Pancreas (tissue), 10 donors: ENCODE results near the gene PRKCD. TPM values are rescaled to one million over a fixed set of nuclear protein-coding genes. Genes with fewer than 3 reads are reported as not detected.

Experiments used
- ATAC-seq, 4 donors: fragments of 200-7000 bp; cut with Tn5 transposase; one replicate each; pipeline versions ENCODE4 v1.8.0 to v1.9.1; 2020; ENCODE audit warnings: mild to moderate bottlenecking in 4 of 4, moderate library complexity in 4 of 4
- DNase-seq, 6 donors: peaks; one replicate each; pipeline ENCODE4 v3.0.0-alpha.2; 2020
- FAIRE-seq: peaks from 2 replicates; lab custom pipeline; 2012; peaks lifted over from hg19 to GRCh38; lab: Jason Lieb, UNC
- H3K27ac ChIP-seq, 4 donors: fragments of 200-600 bp; sonication (generic); 1 replicate in 3 of 4; 2 replicates in 1 of 4; pipeline versions ENCODE4 v1.5.0 to v1.8.0; 2020
- H3K27me3 ChIP-seq, 4 donors: fragments of 200-600 bp; one replicate each; pipeline ENCODE4 v1.8.0; 2021
- H3K36me3 ChIP-seq, 3 donors: fragments of 200-600 bp; sonication (generic) in 1 of 3; one replicate each; pipeline versions ENCODE4 v1.5.0 to v1.8.0; 2020 to 2021
- H3K4me1 ChIP-seq, 3 donors: fragments of 200-600 bp; one replicate each; pipeline ENCODE4 v1.8.0; 2021
- H3K4me3 ChIP-seq, 4 donors: fragments of 200-600 bp; sonication (generic) in 2 of 4; one replicate each; pipeline versions ENCODE4 v1.5.0 to v1.8.0; 2020 to 2021
- H3K9me3 ChIP-seq, 4 donors: fragments of 200-600 bp; one replicate each; pipeline ENCODE4 v1.8.0; 2021
- WGBS, 2 donors: extraction: QIAGEN DNeasy Blood & Tissue Kit; methylation state at CpG; one replicate each; pipeline ENCODE4 v1.1.7; 2013; 5-methylcytosine and 5-hydroxymethylcytosine counted together
- intact Hi-C, 3 donors: fragments of 100-400 bp; cut with DNase I; formaldehyde crosslinking; loops; one replicate each; pipeline versions ENCODE4 v1.11.1 to v1.14.2; 2022
- polyA plus RNA-seq, 2 donors: library from polyadenylated mRNA; stranded (reverse); fragments of 200-250 nt; gene quantifications; one replicate each; pipeline ENCODE4 v1.2.3, GENCODE V29; 2013
- total RNA-seq, 6 donors: library from RNA; stranded (reverse); fragmentation: NEBNext Ultra II Directional in 4 of 6; extraction: Animal tissue kit (Norgen Biotek cat#: 25700) in 4 of 6; gene quantifications; one replicate each; pipeline versions ENCODE4 v1.2.1 to v1.2.4, GENCODE V29; 2021 to 2023
- TF ChIP-seq, protein P1 (sequence below), 4 donors: fragments of 200-600 bp; sonication (generic) in 3 of 4; IDR thresholded peaks; one replicate each; pipeline versions ENCODE4 v1.5.0 to v1.8.0; 2021; ENCODE audit warnings: antibody characterized with exemption in 4 of 4
- donor health status: healthy with polysubstance abuse.
- donor health status: DM: no; HTN: no; CAD: no; lungs with moderate emphysema.
- donor health status: DM: no; HTN: no; CAD: no.
- donor health status: control.
- donor health status: control.
- donor health status: Bipolar disorder and iron deficiency.
- donor health status: DM: yes; HTN: yes; CAD: no.
- donor health status: DM: no; HTN: no; CAD: no.
- donor health status: DM: no; HTN: no; CAD: no.
- donor health status: DM: yes; HTN: yes; CAD: no.

The PRKCD gene
- total and polyA plus RNA-seq, 8 donors, result 10.7 to 32.5 (median 14.6) TPM

DNA sequence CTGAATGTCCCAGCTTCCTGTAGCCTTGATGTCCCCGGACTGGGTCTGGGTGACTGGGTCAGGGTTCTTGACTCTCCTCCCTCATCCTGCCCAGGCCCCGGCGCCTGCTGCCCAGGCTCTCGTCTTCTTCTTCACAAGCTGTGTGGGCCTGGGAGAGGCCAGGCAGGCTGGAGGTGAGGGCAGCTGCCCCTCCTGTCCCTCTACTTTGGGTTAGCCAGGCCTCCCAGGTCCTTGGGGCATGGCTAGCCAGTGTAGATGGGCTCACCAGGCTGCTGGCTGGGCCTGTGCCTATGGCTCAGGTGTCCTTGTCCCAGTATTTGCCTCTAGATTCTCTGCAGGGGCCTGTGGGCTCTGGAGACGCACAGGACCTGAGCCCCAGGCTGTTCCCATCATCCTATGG is 63.0 kb downstream of the PRKCD start:
- no peaks in the 10 kb centered on the region for H3K9me3 ChIP-seq
- H3K4me3 ChIP-seq, result no peak overlapping the region
- ATAC-seq, result no peak
- intact Hi-C loops, result no loop called here
- no peaks in the 10 kb centered on the region for H3K27me3 ChIP-seq
- whole genome bisulfite sequencing, 2 donors, result 84 to 90% methylated on average over 5 of the region's 5 CpGs
- H3K27ac ChIP-seq, result no peak overlapping the region
- H3K4me1 ChIP-seq, result no peaks in the 10 kb centered on the region
- DNase-seq, result peak in 1 of 6 donors; percentile 48
- H3K36me3 ChIP-seq, result peaks cover 9 to 53% (median 44%) of the 10 kb centered on the region in 3 donors
- no peak for FAIRE-seq
- TF ChIP-seq, protein P1, sequence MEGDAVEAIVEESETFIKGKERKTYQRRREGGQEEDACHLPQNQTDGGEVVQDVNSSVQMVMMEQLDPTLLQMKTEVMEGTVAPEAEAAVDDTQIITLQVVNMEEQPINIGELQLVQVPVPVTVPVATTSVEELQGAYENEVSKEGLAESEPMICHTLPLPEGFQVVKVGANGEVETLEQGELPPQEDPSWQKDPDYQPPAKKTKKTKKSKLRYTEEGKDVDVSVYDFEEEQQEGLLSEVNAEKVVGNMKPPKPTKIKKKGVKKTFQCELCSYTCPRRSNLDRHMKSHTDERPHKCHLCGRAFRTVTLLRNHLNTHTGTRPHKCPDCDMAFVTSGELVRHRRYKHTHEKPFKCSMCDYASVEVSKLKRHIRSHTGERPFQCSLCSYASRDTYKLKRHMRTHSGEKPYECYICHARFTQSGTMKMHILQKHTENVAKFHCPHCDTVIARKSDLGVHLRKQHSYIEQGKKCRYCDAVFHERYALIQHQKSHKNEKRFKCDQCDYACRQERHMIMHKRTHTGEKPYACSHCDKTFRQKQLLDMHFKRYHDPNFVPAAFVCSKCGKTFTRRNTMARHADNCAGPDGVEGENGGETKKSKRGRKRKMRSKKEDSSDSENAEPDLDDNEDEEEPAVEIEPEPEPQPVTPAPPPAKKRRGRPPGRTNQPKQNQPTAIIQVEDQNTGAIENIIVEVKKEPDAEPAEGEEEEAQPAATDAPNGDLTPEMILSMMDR (IDR thresholded peaks at IDR 0.05), result no peak

DNA sequence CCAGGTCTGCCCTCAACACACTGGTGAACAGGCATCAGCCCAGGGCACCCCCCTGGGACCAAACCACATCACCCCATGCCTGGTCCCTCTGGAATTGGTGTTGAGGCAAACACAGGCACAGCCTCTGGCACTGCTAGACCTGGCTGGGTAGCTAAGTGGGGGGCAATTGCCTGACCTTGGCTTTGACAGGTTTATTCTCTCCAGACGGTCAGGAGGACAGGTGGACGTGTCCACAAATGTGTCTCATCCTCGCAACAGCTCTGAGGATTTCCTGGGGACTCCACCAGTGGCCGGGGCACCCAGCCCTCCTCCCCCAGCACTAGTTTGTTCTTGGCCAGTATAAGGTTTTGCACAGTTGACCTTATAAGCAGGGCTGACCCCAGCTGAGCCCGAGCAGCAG is 63.5 kb downstream of the PRKCD start:
- H3K9me3 ChIP-seq, result no peaks in the 10 kb centered on the region
- 72 to 79% methylated on average over 5 of the region's 5 CpGs for WGBS, 2 donors
- no peaks in the 10 kb centered on the region for H3K27me3 ChIP-seq
- intact Hi-C loops, result no loop called here
- TF ChIP-seq, protein P1 (IDR thresholded peaks at IDR 0.05), result no peak
- FAIRE-seq (no peak), DNase-seq (no peak), ATAC-seq (no peak)
- no peak overlapping the region for H3K4me3 ChIP-seq
- H3K36me3 ChIP-seq, result peaks cover 9 to 58% (median 49%) of the 10 kb centered on the region in 3 donors
- no peak overlapping the region for H3K27ac ChIP-seq
- no peaks in the 10 kb centered on the region for H3K4me1 ChIP-seq

DNA sequence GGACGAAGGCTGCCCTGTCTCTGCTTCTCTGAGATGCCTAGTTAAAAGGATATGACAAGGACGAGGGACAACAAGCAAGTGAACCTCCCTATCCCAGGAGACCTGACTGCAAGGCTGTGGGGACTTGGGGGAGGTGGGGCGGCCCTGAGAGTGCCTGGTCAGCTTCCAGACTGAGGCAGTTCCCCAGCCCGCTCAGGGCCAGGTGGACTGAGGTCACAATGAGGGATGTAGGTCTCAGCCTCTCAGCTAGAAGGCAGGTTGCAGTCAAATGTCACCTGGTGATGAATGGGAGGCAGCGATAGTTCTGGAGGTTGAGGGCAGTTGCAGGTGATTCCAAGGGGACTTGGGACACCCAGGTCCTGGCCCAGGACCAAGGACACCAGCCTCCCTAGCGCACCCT is 64.2 kb downstream of the PRKCD start:
- 78 to 84% methylated on average over 6 of the region's 6 CpGs for WGBS, 2 donors
- TF ChIP-seq, protein P1 (IDR thresholded peaks at IDR 0.05), result no peak
- Histone ChIP-seq H3K4me3 (no peak overlapping the region), H3K27ac (no peak overlapping the region), H3K36me3 (peaks cover 9 to 64% (median 55%) of the 10 kb centered on the region in 3 donors), H3K4me1 (no peaks in the 10 kb centered on the region), H3K9me3 (no peaks in the 10 kb centered on the region), H3K27me3 (no peaks in the 10 kb centered on the region)
- DNase-seq (no peak), ATAC-seq (no peak), FAIRE-seq (no peak)
- intact Hi-C loops, result no loop called here

DNA sequence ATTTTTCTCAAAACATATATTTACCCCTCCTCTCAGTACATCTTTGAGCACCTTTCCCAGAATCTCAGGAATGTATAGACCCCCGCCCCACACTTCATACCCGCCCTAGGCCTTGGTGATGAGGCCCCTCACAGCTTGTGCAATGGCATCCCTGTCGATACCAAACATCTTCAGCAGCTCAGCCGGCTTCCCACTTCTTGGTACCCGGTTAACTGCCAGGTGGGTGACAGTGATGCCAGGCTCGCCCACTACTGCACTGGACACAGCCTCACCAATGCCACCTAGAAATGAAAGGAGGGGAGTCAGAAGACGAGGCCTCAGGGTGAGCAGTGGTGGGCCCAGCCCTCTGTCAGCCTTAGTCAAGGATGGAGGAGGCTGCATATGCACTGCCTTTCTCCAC is 64.6 kb downstream of the PRKCD start:
- Histone ChIP-seq H3K4me1 (no peaks in the 10 kb centered on the region), H3K27me3 (no peaks in the 10 kb centered on the region), H3K36me3 (peaks cover 9 to 68% (median 56%) of the 10 kb centered on the region in 3 donors), H3K27ac (no peak overlapping the region), H3K4me3 (no peak overlapping the region), H3K9me3 (no peaks in the 10 kb centered on the region)
- WGBS, 2 donors, result 85 to 91% methylated on average over 7 of the region's 7 CpGs
- intact Hi-C loops, result no loop called here
- DNase-seq (no peak), FAIRE-seq (no peak), ATAC-seq (no peak)
- TF ChIP-seq, protein P1 (IDR thresholded peaks at IDR 0.05), result no peak

DNA sequence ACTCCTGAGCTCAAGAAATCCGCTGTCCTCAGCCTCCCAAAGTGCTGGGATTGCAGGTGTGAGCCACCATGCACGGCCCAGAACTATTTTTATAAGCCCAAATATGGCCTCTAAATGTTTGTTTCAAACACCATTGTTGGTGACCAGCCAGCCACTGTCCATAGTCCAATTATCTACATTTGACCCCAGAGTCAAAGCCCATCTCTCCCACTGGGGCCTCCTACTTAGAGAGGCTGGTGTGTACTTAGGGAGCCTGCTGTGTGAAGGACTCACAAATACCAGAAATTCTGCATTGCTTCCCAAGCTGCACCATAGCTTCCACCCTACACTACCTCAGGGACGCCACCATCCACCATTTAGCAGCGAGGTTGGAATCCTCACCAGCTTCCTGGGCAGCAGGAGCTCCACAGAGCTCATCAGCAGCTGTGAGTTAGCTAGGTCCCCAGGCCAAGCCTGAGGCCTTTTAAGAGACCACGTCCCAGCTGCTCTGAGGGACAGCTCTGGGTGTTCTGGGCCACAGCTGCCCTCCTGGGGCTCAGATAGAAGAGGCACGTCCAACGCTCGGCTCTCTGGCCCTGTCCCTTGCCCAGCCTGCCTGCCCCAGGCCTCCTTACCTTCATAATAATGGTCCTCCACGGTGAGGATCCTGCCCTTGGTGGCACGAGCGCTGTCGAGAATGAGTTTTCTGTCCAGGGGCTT is 65.3 kb downstream of the PRKCD start:
- whole genome bisulfite sequencing, 2 donors, result 87 to 92% methylated on average over 12 of the region's 12 CpGs
- no peak overlapping the region for H3K4me3 ChIP-seq
- H3K36me3 ChIP-seq, result peaks cover 9 to 74% (median 56%) of the 10 kb centered on the region in 3 donors
- H3K27ac ChIP-seq, result no peak overlapping the region
- FAIRE-seq, result no peak
- H3K9me3 ChIP-seq, result no peaks in the 10 kb centered on the region
- H3K27me3 ChIP-seq, result no peaks in the 10 kb centered on the region
- H3K4me1 ChIP-seq, result no peaks in the 10 kb centered on the region
- peak in 1 of 6 donors; percentile 35 for DNase-seq
- ATAC-seq, result no peak
- TF ChIP-seq, protein P1 (IDR thresholded peaks at IDR 0.05), result no peak
- intact Hi-C loops, result no loop called here
